HepG2 (cell line): ENCODE data around the gene GAS2L1. TPM values are rescaled to one million over a fixed set of nuclear protein-coding genes. Genes with fewer than 3 reads are reported as not detected.

ENCODE experiments used
- CBX2 ChIP-seq, 2 experiments: fragments of 200-600 bp in 1 of 2; sonication (generic); formaldehyde crosslinking in 1 of 2; IDR thresholded peaks; 2 replicates each; pipeline versions ENCODE4 v1.7.0 to v1.8.1; 2018 to 2022; ENCODE audit warnings: low read depth in 2 of 2, low read length in 1 of 2, mild to moderate bottlenecking in 1 of 2, missing genetic modification reagents in 1 of 2
- DR1 ChIP-seq: sonication (generic); formaldehyde crosslinking; IDR thresholded peaks from 2 replicates; pipeline ENCODE4 v1.8.0; 2021; ENCODE audit warnings: mild to moderate bottlenecking, missing genetic modification reagents, inconsistent platforms
- GATA4 ChIP-seq: sonication (generic); IDR thresholded peaks from 2 replicates; pipeline ENCODE4 v1.6.1; 2016; ENCODE audit warnings: antibody characterized with exemption, low read depth, borderline replicate concordance
- HIVEP1 ChIP-seq: sonication (generic); formaldehyde crosslinking; IDR thresholded peaks from 2 replicates; pipeline ENCODE4 v1.4.0; 2020; ENCODE audit warnings: mild to moderate bottlenecking, missing genetic modification reagents
- KAT2B ChIP-seq: fragments of 150-350 bp; IDR thresholded peaks from 2 replicates; pipeline ENCODE4 v1.6.1; 2014; ENCODE audit warnings: low read depth, low read length, borderline replicate concordance
- KDM5B ChIP-seq: sonication (generic); formaldehyde crosslinking; IDR thresholded peaks from 2 replicates; pipeline ENCODE4 v1.4.0; 2020; ENCODE audit warnings: missing genetic modification reagents, mild to moderate bottlenecking, borderline replicate concordance
- NFKB2 ChIP-seq: sonication (generic); formaldehyde crosslinking; IDR thresholded peaks from 2 replicates; pipeline ENCODE4 v1.4.0; 2020; ENCODE audit warnings: missing genetic modification reagents, borderline replicate concordance
- U2AF1 ChIP-seq: fragments of 200-400 bp; formaldehyde crosslinking; optimal IDR thresholded peaks from 2 replicates; pipeline ENCODE3; 2017; ENCODE audit warnings: mild to moderate bottlenecking, low read depth, low read length
- ZNF350 ChIP-seq: sonication (generic); formaldehyde crosslinking; IDR thresholded peaks from 2 replicates; pipeline ENCODE4 v1.4.0; 2020; ENCODE audit warnings: mild to moderate bottlenecking, low read depth, missing genetic modification reagents, borderline replicate concordance
- ZNF431 ChIP-seq: sonication (generic); formaldehyde crosslinking; IDR thresholded peaks from 2 replicates; pipeline ENCODE4 v1.9.0; 2022; ENCODE audit warnings: missing genetic modification reagents, low read depth, mild to moderate bottlenecking, borderline replicate concordance
- ZNF644 ChIP-seq: IDR thresholded peaks from 2 replicates; pipeline ENCODE4 v1.6.1; 2016; ENCODE audit warnings: low read depth
- ZNF776 ChIP-seq: sonication (generic); formaldehyde crosslinking; IDR thresholded peaks from 2 replicates; pipeline ENCODE4 v1.4.0; 2020; ENCODE audit warnings: mild to moderate bottlenecking, missing genetic modification reagents
- polyA plus RNA-seq, 8 experiments: library from polyadenylated mRNA; depleted of rRNA in 3 of 8; stranded (reverse) in 7 of 8; unstranded in 1 of 8; fragments of >200 nt; fragmentation: Illumina TruSeq in 4 of 8; extraction: Trizol in 4 of 8; gene quantifications; 2 replicates each; pipeline versions ENCODE4 v1.2.1 to v1.2.3, GENCODE V29; 2011 to 2016; ENCODE audit warnings: low read depth in 4 of 8, missing spikeins in 1 of 8, mixed read lengths in 1 of 8; ENCODE audit not compliant: insufficient read depth in 1 of 8
- total RNA-seq, 5 experiments: library from RNA; depleted of rRNA; stranded (reverse); fragments of >200 nt; fragmentation: Illumina TruSeq; extraction: Trizol; gene quantifications; 2 replicates each; pipeline ENCODE4 v1.2.3, GENCODE V29; 2016; ENCODE audit warnings: low read depth in 1 of 5
- TF ChIP-seq, protein P1 (sequence below): sonication (generic); formaldehyde crosslinking; IDR thresholded peaks from 2 replicates; pipeline ENCODE4 v1.4.0; 2020; ENCODE audit warnings: missing genetic modification reagents
- TF ChIP-seq, protein P2 (sequence below): sonication (generic); formaldehyde crosslinking; IDR thresholded peaks from 2 replicates; pipeline ENCODE4 v1.4.0; 2020; ENCODE audit warnings: mild to moderate bottlenecking, missing genetic modification reagents
- TF ChIP-seq, protein P3 (sequence below), 2 experiments: sonication (generic) in 1 of 2; formaldehyde crosslinking in 1 of 2; IDR thresholded peaks; 2 replicates each; pipeline versions ENCODE4 v1.4.0 to v1.6.1; 2018 to 2020; ENCODE audit warnings: missing genetic modification reagents in 2 of 2, borderline replicate concordance in 1 of 2, low read depth in 1 of 2, mild to moderate bottlenecking in 1 of 2, missing biosample characterization in 1 of 2
- TF ChIP-seq, protein P4 (sequence below): sonication (generic); formaldehyde crosslinking; IDR thresholded peaks from 2 replicates; pipeline ENCODE4 v1.5.0; 2020; ENCODE audit warnings: missing genetic modification reagents

The GAS2L1 gene
- total and polyA plus RNA-seq, 2 of the 13 experiments (the other 11 are each of a cell fraction or from before 2014, with no cell fraction given): 1.8 to 3.3 TPM

DNA sequence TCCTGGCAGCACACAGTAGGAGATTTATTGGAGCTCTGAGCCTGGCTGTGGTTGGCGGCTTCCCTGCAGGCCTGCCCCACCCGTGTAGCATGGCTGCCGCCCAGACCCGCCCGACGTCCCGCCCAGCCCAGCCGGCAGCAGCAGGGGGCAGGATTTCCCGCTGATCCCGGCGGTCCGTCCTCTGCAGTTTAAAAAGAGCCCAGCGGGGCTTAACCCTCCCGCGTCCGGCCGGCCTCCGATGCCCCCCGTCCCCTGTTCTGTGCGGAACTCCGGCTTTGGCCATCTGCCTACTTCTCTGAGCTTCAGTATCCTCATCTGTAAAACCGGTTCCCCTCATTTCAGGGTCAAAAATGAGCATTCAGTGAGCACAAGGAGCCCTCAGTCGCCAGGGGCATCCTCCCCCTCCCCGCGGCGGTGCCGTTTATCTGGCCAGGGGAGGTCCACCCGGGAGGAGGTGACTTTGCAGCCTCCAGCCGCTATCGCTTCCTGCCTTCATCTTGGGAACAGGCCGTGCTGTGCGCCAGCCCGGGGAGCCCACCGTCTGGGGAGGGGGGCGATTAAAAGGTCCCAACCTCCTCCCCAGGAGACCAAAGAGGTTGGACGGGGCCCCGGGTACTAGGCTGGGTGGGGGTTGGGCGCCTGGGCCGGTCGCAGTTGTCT is at the start of gene GAS2L1 (continued):
- TF ChIP-seq, protein P1, sequence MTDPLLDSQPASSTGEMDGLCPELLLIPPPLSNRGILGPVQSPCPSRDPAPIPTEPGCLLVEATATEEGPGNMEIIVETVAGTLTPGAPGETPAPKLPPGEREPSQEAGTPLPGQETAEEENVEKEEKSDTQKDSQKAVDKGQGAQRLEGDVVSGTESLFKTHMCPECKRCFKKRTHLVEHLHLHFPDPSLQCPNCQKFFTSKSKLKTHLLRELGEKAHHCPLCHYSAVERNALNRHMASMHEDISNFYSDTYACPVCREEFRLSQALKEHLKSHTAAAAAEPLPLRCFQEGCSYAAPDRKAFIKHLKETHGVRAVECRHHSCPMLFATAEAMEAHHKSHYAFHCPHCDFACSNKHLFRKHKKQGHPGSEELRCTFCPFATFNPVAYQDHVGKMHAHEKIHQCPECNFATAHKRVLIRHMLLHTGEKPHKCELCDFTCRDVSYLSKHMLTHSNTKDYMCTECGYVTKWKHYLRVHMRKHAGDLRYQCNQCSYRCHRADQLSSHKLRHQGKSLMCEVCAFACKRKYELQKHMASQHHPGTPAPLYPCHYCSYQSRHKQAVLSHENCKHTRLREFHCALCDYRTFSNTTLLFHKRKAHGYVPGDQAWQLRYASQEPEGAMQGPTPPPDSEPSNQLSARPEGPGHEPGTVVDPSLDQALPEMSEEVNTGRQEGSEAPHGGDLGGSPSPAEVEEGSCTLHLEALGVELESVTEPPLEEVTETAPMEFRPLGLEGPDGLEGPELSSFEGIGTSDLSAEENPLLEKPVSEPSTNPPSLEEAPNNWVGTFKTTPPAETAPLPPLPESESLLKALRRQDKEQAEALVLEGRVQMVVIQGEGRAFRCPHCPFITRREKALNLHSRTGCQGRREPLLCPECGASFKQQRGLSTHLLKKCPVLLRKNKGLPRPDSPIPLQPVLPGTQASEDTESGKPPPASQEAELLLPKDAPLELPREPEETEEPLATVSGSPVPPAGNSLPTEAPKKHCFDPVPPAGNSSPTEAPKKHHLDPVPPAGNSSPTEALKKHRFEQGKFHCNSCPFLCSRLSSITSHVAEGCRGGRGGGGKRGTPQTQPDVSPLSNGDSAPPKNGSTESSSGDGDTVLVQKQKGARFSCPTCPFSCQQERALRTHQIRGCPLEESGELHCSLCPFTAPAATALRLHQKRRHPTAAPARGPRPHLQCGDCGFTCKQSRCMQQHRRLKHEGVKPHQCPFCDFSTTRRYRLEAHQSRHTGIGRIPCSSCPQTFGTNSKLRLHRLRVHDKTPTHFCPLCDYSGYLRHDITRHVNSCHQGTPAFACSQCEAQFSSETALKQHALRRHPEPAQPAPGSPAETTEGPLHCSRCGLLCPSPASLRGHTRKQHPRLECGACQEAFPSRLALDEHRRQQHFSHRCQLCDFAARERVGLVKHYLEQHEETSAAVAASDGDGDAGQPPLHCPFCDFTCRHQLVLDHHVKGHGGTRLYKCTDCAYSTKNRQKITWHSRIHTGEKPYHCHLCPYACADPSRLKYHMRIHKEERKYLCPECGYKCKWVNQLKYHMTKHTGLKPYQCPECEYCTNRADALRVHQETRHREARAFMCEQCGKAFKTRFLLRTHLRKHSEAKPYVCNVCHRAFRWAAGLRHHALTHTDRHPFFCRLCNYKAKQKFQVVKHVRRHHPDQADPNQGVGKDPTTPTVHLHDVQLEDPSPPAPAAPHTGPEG (CRISPR knock-in tag): 0 out of 2 replicates have a peak, but pooled peaks have one; percentile 5
- TF ChIP-seq KAT2B: no peak
- no peak for TF ChIP-seq DR1 (CRISPR knock-in tag)
- TF ChIP-seq ZNF776 (CRISPR knock-in tag): 0 out of 2 replicates have a peak, but pooled peaks have one; percentile 50
- peak; percentile 30; the same call in 1 of the 2 replicates for TF ChIP-seq NFKB2 (CRISPR knock-in tag)
- TF ChIP-seq, protein P2, sequence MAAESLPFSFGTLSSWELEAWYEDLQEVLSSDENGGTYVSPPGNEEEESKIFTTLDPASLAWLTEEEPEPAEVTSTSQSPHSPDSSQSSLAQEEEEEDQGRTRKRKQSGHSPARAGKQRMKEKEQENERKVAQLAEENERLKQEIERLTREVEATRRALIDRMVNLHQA (CRISPR knock-in tag): no peak
- no peak for TF ChIP-seq GATA4
- peak; percentile 33; the same call in 1 of the 2 replicates for TF ChIP-seq ZNF350 (CRISPR knock-in tag)
- peak; percentile 71; the same call in 1 of the 2 replicates for TF ChIP-seq KDM5B (CRISPR knock-in tag)
- TF ChIP-seq CBX2 (IDR thresholded peaks at IDR 0.05; ENCODE audit: low read depth, low read length): no peak
- TF ChIP-seq CBX2 (CRISPR knock-in tag; IDR thresholded peaks at IDR 0.05; ENCODE audit: low read depth): no peak
- TF ChIP-seq U2AF1: no peak
- TF ChIP-seq, protein P3, sequence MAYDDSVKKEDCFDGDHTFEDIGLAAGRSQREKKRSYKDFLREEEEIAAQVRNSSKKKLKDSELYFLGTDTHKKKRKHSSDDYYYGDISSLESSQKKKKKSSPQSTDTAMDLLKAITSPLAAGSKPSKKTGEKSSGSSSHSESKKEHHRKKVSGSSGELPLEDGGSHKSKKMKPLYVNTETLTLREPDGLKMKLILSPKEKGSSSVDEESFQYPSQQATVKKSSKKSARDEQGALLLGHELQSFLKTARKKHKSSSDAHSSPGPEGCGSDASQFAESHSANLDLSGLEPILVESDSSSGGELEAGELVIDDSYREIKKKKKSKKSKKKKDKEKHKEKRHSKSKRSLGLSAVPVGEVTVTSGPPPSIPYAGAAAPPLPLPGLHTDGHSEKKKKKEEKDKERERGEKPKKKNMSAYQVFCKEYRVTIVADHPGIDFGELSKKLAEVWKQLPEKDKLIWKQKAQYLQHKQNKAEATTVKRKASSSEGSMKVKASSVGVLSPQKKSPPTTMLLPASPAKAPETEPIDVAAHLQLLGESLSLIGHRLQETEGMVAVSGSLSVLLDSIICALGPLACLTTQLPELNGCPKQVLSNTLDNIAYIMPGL (CRISPR knock-in tag; IDR thresholded peaks at IDR 0.05; ENCODE audit: borderline replicate concordance in 1 of 2, low read depth in 1 of 2): peak; percentile 87 to 89
- TF ChIP-seq, protein P4, sequence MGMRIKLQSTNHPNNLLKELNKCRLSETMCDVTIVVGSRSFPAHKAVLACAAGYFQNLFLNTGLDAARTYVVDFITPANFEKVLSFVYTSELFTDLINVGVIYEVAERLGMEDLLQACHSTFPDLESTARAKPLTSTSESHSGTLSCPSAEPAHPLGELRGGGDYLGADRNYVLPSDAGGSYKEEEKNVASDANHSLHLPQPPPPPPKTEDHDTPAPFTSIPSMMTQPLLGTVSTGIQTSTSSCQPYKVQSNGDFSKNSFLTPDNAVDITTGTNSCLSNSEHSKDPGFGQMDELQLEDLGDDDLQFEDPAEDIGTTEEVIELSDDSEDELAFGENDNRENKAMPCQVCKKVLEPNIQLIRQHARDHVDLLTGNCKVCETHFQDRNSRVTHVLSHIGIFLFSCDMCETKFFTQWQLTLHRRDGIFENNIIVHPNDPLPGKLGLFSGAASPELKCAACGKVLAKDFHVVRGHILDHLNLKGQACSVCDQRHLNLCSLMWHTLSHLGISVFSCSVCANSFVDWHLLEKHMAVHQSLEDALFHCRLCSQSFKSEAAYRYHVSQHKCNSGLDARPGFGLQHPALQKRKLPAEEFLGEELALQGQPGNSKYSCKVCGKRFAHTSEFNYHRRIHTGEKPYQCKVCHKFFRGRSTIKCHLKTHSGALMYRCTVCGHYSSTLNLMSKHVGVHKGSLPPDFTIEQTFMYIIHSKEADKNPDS (CRISPR knock-in tag): no peak
- 0 out of 2 replicates have a peak, but pooled peaks have one; percentile 38 for TF ChIP-seq HIVEP1 (CRISPR knock-in tag)
- TF ChIP-seq ZNF644 (CRISPR knock-in tag): no peak
- no peak for TF ChIP-seq ZNF431 (CRISPR knock-in tag)
